H1 (cell line): ENCODE results near the gene PLEKHH3. TPM values are rescaled to one million over a fixed set of nuclear protein-coding genes. Genes with fewer than 3 reads are reported as not detected.

Experiments
- BACH1 ChIP-seq: IDR thresholded peaks from 2 replicates; pipeline ENCODE4 v1.6.1; 2012; ENCODE audit warnings: low read length, improper control_type of control experiment
- CHD2 ChIP-seq: IDR thresholded peaks from 2 replicates; pipeline ENCODE4 v1.6.1; 2012; ENCODE audit warnings: low read length, improper control_type of control experiment
- CTCF ChIP-seq, 3 experiments: IDR thresholded peaks; 1 replicate in 2 of 3; 2 replicates in 1 of 3; pipeline versions ENCODE4 v1.5.1 to v1.6.1; 2011; ENCODE audit warnings: low read length in 3 of 3, mild to moderate bottlenecking in 3 of 3, inconsistent platforms in 2 of 3, low read depth in 1 of 3, moderate library complexity in 1 of 3; ENCODE audit not compliant: insufficient read depth in 1 of 3; ENCODE audit errors: control extremely low read depth in 1 of 3
- GABPA ChIP-seq: IDR thresholded peaks from 2 replicates; pipeline ENCODE4 v1.6.1; 2011; ENCODE audit warnings: mild to moderate bottlenecking, low read length, moderate library complexity, borderline replicate concordance; ENCODE audit not compliant: insufficient read depth
- GTF2F1 ChIP-seq: IDR thresholded peaks from 2 replicates; pipeline ENCODE4 v1.6.1; 2012; ENCODE audit warnings: low read depth, low read length, improper control_type of control experiment, borderline replicate concordance
- KDM5A ChIP-seq: fragments of 200-600 bp; IDR thresholded peaks from 2 replicates; pipeline ENCODE4 v1.7.1; 2012; ENCODE audit warnings: mild to moderate bottlenecking, low read length, inconsistent platforms, mixed read lengths
- MAFK ChIP-seq: IDR thresholded peaks from 2 replicates; pipeline ENCODE4 v1.6.1; 2012; ENCODE audit warnings: low read depth, mild to moderate bottlenecking, improper control_type of control experiment, low read length
- SIN3A ChIP-seq, 2 experiments: IDR thresholded peaks in 1 of 2; conservative IDR thresholded peaks in 1 of 2; 2 replicates each; pipeline ENCODE4 v1.6.1; 2011 to 2012; ENCODE audit warnings: low read length in 2 of 2, improper control_type of control experiment in 1 of 2, low read depth in 1 of 2, mild to moderate bottlenecking in 1 of 2
- SP2 ChIP-seq: IDR thresholded peaks from 2 replicates; pipeline ENCODE4 v1.6.1; 2012; ENCODE audit warnings: mild to moderate bottlenecking, low read length, inconsistent platforms
- TAF1 ChIP-seq: IDR thresholded peaks from 2 replicates; pipeline ENCODE4 v1.6.1; 2011; ENCODE audit warnings: mild to moderate bottlenecking, low read depth, low read length
- TAF7 ChIP-seq: optimal IDR thresholded peaks from 2 replicates; pipeline ENCODE3; 2011; ENCODE audit warnings: low read depth, mild to moderate bottlenecking, inconsistent platforms, low read length, moderate library complexity, borderline replicate concordance
- TCF12 ChIP-seq: IDR thresholded peaks from 2 replicates; pipeline ENCODE4 v1.6.1; 2011; ENCODE audit warnings: low read depth, mild to moderate bottlenecking, low read length
- TEAD4 ChIP-seq: IDR thresholded peaks from 2 replicates; pipeline ENCODE4 v1.6.1; 2012; ENCODE audit warnings: low read depth, low read length, inconsistent platforms, mixed read lengths
- polyA plus RNA-seq, 7 experiments: library from polyadenylated mRNA; depleted of rRNA in 3 of 7; stranded (reverse) in 5 of 7; unstranded in 2 of 7; fragments of >200 nt in 5 of 7; fragments of 200-250 nt in 2 of 7; gene quantifications; 1 replicate in 5 of 7; 2 replicates in 1 of 7; 4 replicates in 1 of 7; pipeline versions ENCODE4 v1.2.1 to v1.2.3, GENCODE V29; 2011 to 2013; ENCODE audit warnings: missing spikeins in 2 of 7, mixed read lengths in 2 of 7
- total RNA-seq: library from RNA; stranded (reverse); fragmentation: NEBNext Ultra II Directional; extraction: Animal tissue kit (Norgen Biotek cat#: 25700); gene quantifications from 2 replicates; pipeline ENCODE4 v1.2.1, GENCODE V29; 2021
- TF ChIP-seq, protein P1 (sequence below): IDR thresholded peaks from 2 replicates; pipeline ENCODE4 v1.6.1; 2012; ENCODE audit warnings: inconsistent platforms

Gene PLEKHH3
- total and polyA plus RNA-seq, 2 of the 8 experiments (the other 6 are each of a cell fraction or from before 2014, with no cell fraction given): 11.1 to 13.5 TPM

DNA sequence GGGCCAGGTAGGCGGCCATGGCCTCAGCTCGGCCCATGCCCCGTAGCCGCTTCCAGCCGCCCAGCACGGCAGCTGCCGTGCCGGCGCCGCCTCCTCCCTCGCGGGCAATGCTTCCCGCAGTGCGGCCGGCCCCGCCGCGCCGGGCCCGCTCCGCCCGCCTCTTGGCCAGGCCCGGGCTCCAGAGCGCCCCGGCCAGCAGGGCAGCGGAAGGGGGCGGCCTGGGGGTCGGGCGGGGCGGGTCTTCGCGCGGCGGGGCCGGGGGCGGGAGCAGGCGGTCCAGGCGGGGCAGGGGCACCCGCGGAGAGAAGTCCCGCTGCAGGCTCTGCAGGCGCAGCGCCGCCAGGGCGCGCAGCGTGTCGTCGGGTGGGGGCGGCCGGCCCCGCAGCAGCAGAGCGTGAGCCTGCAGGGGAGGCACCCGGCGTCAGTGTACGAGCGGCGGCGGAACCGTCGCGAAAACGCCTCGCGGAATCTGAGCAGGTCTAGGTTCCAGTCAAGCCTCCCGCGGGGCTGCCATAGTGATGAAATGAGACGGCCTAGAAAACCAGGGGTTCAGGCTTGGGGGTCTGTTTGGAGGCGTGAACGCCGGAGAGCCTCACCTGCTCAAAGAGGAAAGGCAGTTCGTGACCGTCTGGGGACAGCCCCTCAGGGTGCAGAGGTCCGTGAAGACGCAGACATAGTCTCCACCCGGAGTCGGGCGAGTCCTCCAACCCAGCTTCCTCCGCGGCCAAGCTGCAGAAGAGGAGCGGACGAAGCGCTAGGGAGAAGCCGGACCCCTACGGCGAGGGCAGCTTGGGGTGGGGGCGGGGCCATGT lies 6.6 kb downstream of the PLEKHH3 start (continued):
- no peak for TF ChIP-seq GTF2F1
- no peak for TF ChIP-seq TAF7
- peak in 1 of 2 experiments; percentile 41; a peak in 1 of 4 replicates for TF ChIP-seq SIN3A (conservative IDR thresholded peaks at IDR 0.05 in 1 of 2, IDR thresholded peaks at IDR 0.05 in 1 of 2; ENCODE audit: low read depth in 1 of 2, low read length in 2 of 2)
- no peak for TF ChIP-seq BACH1
- TF ChIP-seq KDM5A: no peak
- TF ChIP-seq GABPA: no peak
- TF ChIP-seq TEAD4: no peak
- TF ChIP-seq, protein P1, sequence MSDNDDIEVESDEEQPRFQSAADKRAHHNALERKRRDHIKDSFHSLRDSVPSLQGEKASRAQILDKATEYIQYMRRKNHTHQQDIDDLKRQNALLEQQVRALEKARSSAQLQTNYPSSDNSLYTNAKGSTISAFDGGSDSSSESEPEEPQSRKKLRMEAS: no peak
- TF ChIP-seq CTCF (IDR thresholded peaks at IDR 0.05; ENCODE audit: control extremely low read depth in 1 of 3, insufficient read depth in 1 of 3, low read depth in 1 of 3, low read length in 3 of 3): no peak
- TF ChIP-seq TAF1: no peak
- TF ChIP-seq TCF12: no peak
- TF ChIP-seq SP2: no peak
- no peak for TF ChIP-seq MAFK
- TF ChIP-seq CHD2: no peak
